Neural progenitor cell (in vitro differentiated cells): ENCODE measurements around the gene ZNF32.

ENCODE experiments used
- CTCF ChIP-seq: fragments of 200-600 bp; sonication (generic); IDR thresholded peaks from 2 replicates; pipeline ENCODE4 v1.5.1; 2017; ENCODE audit warnings: antibody characterized with exemption, mild to moderate bottlenecking
- EZH2 ChIP-seq: fragments of 200-600 bp; sonication (generic); IDR thresholded peaks from 2 replicates; pipeline ENCODE4 v1.6.1; 2017; ENCODE audit warnings: antibody characterized with exemption, mild to moderate bottlenecking, moderate library complexity
- EZH2phosphoT487 ChIP-seq: fragments of 200-600 bp; sonication (generic); IDR thresholded peaks from 2 replicates; pipeline ENCODE4 v1.6.1; 2017; ENCODE audit warnings: antibody characterized with exemption

GRCh38 chr10:43689618-43689954 is 40.9 kb upstream of the ZNF32 start:
- TF ChIP-seq CTCF (no peak), EZH2 (no peak), EZH2phosphoT487 (no peak)
